NCI-H128 (cell line): ENCODE data around the gene SORCS2.

Source experiments
- DNase-seq: peaks from one replicate; lab custom pipeline; 2025; ENCODE audit not compliant: unreplicated experiment; lab: John Stamatoyannopoulos, UW

The SORCS2 gene

DNA sequence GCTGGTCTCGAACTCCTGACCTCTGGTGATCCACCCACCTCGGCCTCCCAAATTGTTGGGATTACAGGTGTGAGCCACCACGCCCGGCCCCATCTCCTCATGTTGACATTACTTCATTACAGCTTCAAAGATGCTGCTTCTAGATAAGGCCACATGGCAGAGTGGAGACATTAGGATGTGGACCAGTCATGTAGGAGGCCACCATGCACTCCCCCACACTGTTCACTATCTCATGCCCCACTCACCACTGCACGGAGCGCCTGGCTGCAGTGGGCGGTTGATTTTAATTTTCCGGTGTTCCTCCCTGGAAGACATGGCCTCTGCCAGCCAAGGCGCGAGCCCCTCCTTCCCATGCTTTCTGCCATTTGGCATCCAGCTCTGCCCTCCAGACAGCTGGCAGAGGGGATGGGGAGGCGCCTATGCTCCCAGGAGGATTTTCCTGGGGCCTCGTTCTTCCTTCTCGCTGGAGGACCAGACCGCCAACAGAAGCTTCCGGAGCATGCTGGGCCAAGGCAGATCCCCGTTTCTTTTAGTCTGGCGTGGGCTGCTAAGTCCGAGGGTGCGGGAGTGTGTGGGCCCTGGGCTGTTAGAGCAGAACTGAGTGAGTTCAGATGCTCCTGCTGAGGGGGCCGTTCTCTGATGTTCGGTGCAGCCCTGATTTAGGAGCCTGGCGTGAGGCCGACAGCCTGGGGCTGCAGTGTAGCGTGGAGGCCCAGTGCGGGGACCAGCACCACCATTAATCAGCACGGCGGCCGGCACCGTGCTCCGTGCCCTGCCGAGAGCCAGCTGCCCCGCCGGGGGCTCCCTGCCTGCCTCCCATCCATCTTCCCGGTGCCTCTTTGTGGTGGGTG, 93.1 kb downstream of the SORCS2 start:
- DNase-seq, result no peak

- DNase-seq, result no peak
These were observed 93.8 kb downstream of the SORCS2 start for GRCh38 chr4:7286170-7286569.

DNA sequence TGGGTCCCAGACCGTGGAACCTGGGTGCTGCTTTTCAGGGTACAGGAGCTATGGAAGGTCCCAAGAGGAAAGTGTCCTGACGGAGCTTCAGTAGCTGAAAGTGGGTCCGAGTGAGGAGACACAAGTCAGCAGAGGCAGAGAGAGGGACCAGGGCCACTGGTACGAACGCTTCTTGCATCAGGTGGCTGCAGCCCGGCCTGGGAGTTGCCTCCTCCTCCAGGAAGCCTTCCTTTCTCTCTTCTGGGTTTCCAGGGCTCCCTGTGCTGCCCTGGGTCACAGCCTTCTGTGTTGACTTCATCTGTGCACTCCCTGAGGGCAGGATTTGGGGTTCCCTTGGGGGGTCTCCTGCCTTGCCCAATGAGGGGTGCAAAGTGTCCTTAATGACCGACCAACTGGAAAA, 94.5 kb downstream of the SORCS2 start:
- DNase-seq, result no peak

DNA sequence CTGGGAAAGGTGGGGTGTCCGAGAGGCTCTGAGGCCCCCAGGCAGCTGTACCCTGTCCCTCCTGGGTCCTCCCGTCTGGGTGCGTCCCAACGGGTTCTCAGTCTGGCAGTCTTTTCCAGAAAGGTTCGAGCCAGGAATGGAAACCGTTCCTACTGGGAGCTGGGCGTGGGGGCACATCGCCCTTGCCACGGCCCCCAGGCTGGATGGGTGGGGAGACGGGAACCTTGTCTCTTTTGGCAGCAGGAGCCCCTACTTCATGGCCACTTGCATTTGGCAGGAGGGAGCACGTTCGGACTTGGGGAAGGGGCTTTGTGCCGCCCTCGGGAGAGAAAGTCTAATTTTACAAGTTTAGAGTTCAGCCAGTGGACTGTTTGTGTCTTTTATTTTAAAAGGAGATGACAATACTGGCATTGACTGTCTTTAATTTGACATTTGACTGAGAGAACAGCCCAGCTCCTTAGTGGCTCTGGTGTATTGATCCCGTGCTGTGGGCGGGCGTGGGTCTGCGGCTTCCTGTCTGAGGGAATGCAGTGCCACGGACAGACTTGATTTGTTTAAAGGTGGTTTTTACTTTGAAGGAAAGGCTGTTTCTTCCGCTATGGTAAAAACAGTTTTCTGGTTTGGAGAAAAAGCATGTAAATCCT, 95.1 kb downstream of the SORCS2 start:
- DNase-seq, result no peak

- DNase-seq, result no peak
These were observed 95.6 kb downstream of the SORCS2 start for GRCh38 chr4:7287918-7288280.

DNA sequence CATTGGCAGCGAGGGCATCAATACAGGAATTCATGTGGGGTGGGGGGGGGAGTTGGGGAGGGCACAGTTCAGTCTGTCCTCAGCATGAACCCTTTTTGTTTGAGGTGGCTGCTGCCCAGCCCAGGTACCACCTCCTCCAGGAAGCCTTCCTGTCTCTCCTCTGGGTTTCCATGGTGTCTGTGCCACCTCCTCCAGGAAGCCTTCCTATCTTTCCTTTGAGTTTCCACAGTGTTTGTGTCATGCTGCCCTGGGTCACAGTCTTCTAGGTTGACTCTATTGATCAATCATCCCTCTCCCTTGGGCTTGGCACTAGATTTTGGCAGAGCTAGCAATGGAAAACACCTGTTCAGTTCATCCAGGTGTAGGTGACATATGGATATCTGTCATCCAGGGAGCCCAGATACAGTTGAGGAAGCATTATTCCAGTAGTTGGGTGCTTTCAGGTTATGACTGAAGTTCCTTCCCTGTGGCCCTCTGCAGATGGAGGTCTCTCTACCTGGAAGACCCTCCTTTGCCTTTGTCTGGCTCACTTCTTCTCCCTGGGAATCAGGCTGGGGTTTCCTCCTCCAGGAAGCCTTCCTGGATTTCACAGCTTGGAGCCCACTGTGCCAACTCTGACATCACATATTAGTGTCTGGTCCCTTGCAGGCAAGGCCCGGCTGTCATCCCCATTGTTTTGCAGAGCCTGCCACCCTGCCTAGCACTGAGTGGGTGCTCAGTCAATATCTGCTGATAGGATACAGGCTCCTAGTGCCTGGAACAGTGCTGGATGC, 96.6 kb downstream of the SORCS2 start:
- DNase-seq, result no peak

GRCh38 chr4:7289589-7289988, 97.3 kb downstream of the SORCS2 start:
- DNase-seq, result no peak

GRCh38 chr4:7291372-7292114, 99.2 kb downstream of the SORCS2 start:
- no peak for DNase-seq

- DNase-seq, result no peak
These were observed 101.4 kb downstream of the SORCS2 start for GRCh38 chr4:7293703-7294102.

DNA sequence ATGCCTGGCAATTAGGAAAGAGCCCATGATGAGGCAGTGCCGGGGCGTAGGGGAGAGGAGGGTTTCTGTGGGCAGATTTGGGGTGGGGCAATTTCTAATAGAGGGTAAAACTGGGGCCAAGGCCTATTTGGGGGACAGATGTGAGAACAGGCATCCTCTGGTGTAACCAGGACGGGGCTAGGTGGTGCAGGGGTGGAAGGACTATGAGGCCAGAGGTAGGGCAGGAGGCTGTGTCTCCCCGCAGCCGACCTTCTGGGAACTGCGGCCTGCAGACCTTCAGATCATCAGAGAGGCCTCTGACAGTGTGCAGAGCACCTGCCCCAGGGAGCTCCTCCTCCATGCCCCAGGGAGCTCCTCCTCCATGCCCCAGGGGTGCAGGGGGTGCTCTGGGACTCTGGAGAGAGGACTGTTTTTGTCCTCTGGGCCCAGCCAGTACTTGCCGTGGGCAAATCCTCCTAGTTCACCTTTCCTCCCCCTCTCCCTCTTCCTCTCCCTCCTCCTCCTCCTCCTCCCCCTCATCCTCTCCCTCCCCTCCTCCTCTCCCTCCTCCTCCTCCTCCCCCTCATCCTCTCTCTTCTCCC, 101.9 kb downstream of the SORCS2 start:
- DNase-seq, result no peak

GRCh38 chr4:7295197-7295910, 103.0 kb downstream of the SORCS2 start:
- no peak for DNase-seq

- no peak for DNase-seq
These were observed 103.7 kb downstream of the SORCS2 start for GRCh38 chr4:7295911-7296660.

- DNase-seq, result no peak
These were observed 104.5 kb downstream of the SORCS2 start for GRCh38 chr4:7296661-7297335.

DNA sequence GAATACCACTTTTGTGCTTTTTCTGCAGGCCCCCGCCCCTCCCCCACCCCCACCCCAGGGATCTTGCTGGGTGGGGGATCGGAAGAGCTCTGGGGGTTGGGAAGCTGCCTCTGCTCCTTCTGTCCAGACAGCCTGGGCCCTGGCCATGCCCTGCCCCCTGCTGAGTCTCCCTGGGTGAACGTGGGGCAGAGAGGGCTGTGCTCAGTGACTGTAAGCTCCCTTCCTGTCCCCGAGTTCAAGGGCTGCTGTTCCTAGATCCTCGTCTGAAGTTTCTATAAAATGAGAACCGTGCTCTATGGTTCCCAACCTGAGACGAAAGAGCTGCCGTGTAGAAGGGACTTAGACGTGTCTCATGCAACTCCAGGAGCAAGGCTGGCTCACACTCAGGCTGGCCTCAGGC, 105.0 kb downstream of the SORCS2 start:
- DNase-seq, result no peak

DNA sequence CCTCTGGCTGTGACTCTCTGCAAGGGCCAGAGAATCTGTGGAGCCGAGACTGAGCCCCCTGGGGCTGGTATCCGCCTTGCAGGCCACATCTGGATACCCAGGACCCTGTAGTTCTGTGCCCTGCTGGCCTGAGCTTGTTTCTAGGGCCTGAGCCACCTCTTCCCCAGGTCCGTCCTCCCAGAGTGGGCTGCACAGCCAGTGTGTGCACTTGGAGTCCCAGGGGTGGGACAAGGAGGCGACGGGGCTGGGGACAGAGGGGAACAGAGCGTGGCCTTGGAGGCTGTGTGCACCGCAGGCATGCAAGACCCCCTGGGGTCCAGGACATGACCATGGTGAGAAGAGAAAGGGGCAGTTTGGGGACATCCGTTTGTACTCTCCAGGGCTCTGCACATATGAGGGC, 105.5 kb downstream of the SORCS2 start:
- no peak for DNase-seq

GRCh38 chr4:7298619-7299009, 106.3 kb downstream of the SORCS2 start:
- no peak for DNase-seq

DNA sequence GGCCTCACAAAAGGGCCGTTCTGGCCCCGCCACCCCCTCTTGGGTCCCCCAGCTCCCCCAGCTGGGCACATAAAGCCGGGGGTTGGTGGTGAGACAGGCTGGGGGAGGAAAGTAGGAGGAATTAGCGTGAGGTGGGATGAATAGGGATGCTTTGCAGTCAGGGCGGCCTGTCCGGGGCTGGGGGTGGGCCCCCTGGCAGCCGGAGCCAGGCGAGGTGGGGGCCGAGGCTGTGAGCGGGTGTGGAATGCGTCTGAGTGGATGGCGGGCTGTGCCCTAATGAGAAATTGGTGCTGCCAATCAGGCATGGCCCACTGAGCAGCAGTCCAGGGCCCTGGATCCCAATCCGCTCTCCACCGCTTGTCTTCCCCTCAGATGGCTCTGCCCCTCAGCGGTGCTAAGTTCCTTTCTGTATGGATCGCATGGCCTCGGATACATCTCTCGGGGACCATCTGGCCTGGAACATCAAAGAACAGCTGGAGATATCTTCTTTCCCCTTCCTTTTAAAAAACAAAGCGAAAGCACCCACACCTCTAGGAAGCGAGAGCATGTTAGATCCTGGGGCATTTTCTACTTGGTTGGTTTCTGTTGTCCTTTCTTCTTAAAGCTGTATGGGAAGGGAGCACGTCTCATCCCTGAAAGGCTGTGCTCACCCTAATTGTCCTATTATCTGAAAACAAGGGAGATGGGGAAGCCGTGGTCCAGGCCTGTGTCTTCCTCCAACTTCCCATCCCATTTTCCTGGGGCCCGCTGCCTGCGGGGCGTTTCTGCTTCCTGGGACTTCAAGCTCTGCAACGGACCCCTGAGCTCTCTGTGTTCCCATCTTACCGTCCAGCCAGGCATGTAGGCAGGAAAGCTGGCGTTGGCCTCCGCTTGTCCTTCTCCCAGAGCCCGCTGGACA, 106.9 kb downstream of the SORCS2 start:
- DNase-seq, result no peak
